Sigmoid colon (tissue), 7 donors: ENCODE measurements around the gene GABBR2. TPM values are rescaled to one million over a fixed set of nuclear protein-coding genes. Genes with fewer than 3 reads are reported as not detected.

Source experiments
- DNase-seq: peaks from one replicate; pipeline ENCODE4 v3.0.0-alpha.2; 2019
- H3K27ac ChIP-seq, 4 donors: fragments of 200-600 bp; sonication (generic); one replicate each; pipeline ENCODE4 v1.5.1; 2016 to 2019; ENCODE audit warnings: mild to moderate bottlenecking in 1 of 4
- H3K27me3 ChIP-seq, 3 donors: fragments of 200-600 bp; sonication (generic); one replicate each; pipeline ENCODE4 v1.5.1; 2019; ENCODE audit warnings: mild to moderate bottlenecking in 1 of 3
- H3K36me3 ChIP-seq, 4 donors: fragments of 200-600 bp; sonication (generic); one replicate each; pipeline ENCODE4 v1.5.1; 2016 to 2019
- H3K4me1 ChIP-seq, 4 donors: fragments of 200-600 bp; sonication (generic); one replicate each; pipeline ENCODE4 v1.5.1; 2017 to 2019
- H3K4me3 ChIP-seq, 4 donors: fragments of 200-600 bp; sonication (generic); one replicate each; pipeline ENCODE4 v1.5.1; 2017 to 2019; ENCODE audit warnings: mild to moderate bottlenecking in 2 of 4, moderate library complexity in 1 of 4
- H3K9me3 ChIP-seq, 4 donors: fragments of 200-600 bp in 3 of 4; sonication (generic) in 3 of 4; one replicate each; pipeline versions ENCODE4 v1.5.1 to v1.6.1; 2013 to 2019
- EP300 ChIP-seq, 4 donors: sonication (generic); formaldehyde crosslinking; IDR thresholded peaks; one replicate each; pipeline ENCODE4 v1.6.1; 2017; ENCODE audit warnings: antibody characterized with exemption in 4 of 4
- POLR2A ChIP-seq, 2 donors: fragments of 450-650 bp; IDR thresholded peaks; one replicate each; pipeline ENCODE4 v1.6.1; 2016; ENCODE audit warnings: antibody characterized with exemption in 2 of 2, mild to moderate bottlenecking in 2 of 2, moderate library complexity in 2 of 2
- POLR2AphosphoS5 ChIP-seq, 4 donors: sonication (generic); formaldehyde crosslinking; IDR thresholded peaks; one replicate each; pipeline ENCODE4 v1.6.1; 2017; ENCODE audit warnings: antibody characterized with exemption in 4 of 4
- WGBS, 2 donors: extraction: QIAGEN DNeasy Blood & Tissue Kit; methylation state at CpG; one replicate each; pipeline ENCODE4 v1.1.7; 2013; 5-methylcytosine and 5-hydroxymethylcytosine counted together
- intact Hi-C: fragments of 100-400 bp; cut with DNase I; formaldehyde crosslinking; loops from one replicate; pipeline ENCODE4 v1.15.1; 2023
- polyA plus RNA-seq, 3 donors: library from polyadenylated mRNA; stranded (reverse); fragments of 200-250 nt; gene quantifications; one replicate each; pipeline ENCODE4 v1.2.3, GENCODE V29; 2013
- total RNA-seq, 4 donors: library from RNA; depleted of rRNA; stranded (reverse); fragments of >200 nt; gene quantifications; one replicate each; pipeline ENCODE4 v1.1.0, GENCODE V29; 2016
- TF ChIP-seq, protein P1 (sequence below), 4 experiments: fragments of 450-650 bp in 3 of 4; fragments of 200-600 bp in 1 of 4; IDR thresholded peaks; one replicate each; pipeline ENCODE4 v1.5.1; 2016 to 2019; ENCODE audit warnings: antibody characterized with exemption in 4 of 4, mild to moderate bottlenecking in 3 of 4, moderate library complexity in 2 of 4
- donor health status: healthy with polysubstance abuse.
- donor health status: Bipolar disorder and iron deficiency.
- donor health status: healthy.

The GABBR2 gene
- total and polyA plus RNA-seq, 7 donors, result under 0.01 to 0.04 (median under 0.01) TPM; not detected in 4

- intact Hi-C loops, result no loop called here
- 61 to 83% methylated on average over 4 of the region's 4 CpGs for WGBS, 2 donors
- no peak for TF ChIP-seq POLR2A (IDR thresholded peaks at IDR 0.05)
- no peak for TF ChIP-seq POLR2AphosphoS5 (IDR thresholded peaks at IDR 0.05)
- TF ChIP-seq, protein P1, sequence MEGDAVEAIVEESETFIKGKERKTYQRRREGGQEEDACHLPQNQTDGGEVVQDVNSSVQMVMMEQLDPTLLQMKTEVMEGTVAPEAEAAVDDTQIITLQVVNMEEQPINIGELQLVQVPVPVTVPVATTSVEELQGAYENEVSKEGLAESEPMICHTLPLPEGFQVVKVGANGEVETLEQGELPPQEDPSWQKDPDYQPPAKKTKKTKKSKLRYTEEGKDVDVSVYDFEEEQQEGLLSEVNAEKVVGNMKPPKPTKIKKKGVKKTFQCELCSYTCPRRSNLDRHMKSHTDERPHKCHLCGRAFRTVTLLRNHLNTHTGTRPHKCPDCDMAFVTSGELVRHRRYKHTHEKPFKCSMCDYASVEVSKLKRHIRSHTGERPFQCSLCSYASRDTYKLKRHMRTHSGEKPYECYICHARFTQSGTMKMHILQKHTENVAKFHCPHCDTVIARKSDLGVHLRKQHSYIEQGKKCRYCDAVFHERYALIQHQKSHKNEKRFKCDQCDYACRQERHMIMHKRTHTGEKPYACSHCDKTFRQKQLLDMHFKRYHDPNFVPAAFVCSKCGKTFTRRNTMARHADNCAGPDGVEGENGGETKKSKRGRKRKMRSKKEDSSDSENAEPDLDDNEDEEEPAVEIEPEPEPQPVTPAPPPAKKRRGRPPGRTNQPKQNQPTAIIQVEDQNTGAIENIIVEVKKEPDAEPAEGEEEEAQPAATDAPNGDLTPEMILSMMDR (IDR thresholded peaks at IDR 0.05), result no peak
- no peak for TF ChIP-seq EP300 (IDR thresholded peaks at IDR 0.05)
- no peak overlapping the region for H3K4me3 ChIP-seq
- peaks cover 0 to 5% (median 0%) of the 10 kb centered on the region in 4 donors for H3K9me3 ChIP-seq
- DNase-seq, result no peak
- no peaks in the 10 kb centered on the region for H3K36me3 ChIP-seq
- H3K4me1 ChIP-seq, result no peaks in the 10 kb centered on the region
- no peaks in the 10 kb centered on the region for H3K27me3 ChIP-seq
- no peak overlapping the region for H3K27ac ChIP-seq
Measured at GRCh38 chr9:98342098-98342819, 366.5 kb downstream of the GABBR2 start.

DNA sequence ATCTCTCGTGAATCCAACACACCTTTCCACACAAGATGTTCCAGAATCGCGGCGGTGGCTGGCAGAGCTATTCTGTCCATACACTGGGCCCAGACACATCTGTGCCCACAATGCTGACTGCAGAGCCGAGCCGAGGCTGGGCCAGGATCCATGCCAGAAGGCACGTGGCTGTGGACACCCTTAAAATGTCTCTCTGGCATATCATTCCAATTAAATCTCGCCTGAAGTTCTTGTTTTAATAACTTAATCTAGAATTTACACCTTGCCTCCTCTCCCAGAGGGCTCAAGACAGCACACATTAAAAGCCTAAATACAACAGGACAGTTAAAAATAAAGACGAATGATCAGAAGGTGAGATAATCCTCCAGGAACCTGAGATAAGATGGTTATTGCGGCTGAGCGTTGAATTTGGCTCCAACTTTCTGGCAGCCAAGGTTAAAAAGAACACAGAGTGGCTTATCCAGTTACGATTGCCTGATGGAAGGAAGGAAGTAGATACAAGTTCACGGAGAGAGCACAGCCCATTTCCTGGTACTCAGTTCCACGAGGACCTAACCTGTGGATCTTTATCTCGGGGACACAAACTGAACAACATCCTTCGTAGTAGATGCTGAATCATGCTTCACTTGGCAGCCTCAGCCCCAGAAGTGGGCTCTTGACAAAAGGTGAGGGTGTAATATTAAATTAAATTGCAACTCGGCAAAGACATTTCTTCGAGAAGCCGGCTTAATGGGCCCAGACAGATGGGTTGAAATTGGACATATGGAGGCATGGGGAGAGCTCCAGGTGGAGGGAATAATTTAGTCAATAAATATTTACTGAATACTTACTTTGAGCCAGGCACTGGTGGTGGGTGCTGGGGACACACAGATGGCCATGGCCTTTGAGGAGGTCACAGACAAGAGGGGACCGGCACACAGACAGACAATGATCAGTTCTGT is 367.3 kb downstream of the GABBR2 start:
- H3K4me1 ChIP-seq, result no peaks in the 10 kb centered on the region
- 65 to 71% methylated on average over 20 of the region's 20 CpGs for WGBS, 2 donors
- no peak overlapping the region for H3K27ac ChIP-seq
- no peaks in the 10 kb centered on the region for H3K27me3 ChIP-seq
- H3K9me3 ChIP-seq, result peaks cover 0 to 7% (median 1%) of the 10 kb centered on the region in 4 donors
- H3K36me3 ChIP-seq, result no peaks in the 10 kb centered on the region
- intact Hi-C loops, result no loop called here
- H3K4me3 ChIP-seq, result no peak overlapping the region
- TF ChIP-seq POLR2AphosphoS5 (IDR thresholded peaks at IDR 0.05) (no peak), EP300 (IDR thresholded peaks at IDR 0.05) (no peak), POLR2A (IDR thresholded peaks at IDR 0.05) (no peak)
- TF ChIP-seq, protein P1 (IDR thresholded peaks at IDR 0.05), result no peak
- DNase-seq, result no peak

- Histone ChIP-seq H3K4me3 (no peak overlapping the region), H3K4me1 (no peaks in the 10 kb centered on the region), H3K36me3 (no peaks in the 10 kb centered on the region), H3K9me3 (peaks cover 0 to 7% (median 1%) of the 10 kb centered on the region in 4 donors), H3K27me3 (no peaks in the 10 kb centered on the region), H3K27ac (no peak overlapping the region)
- intact Hi-C loops, result no loop called here
- DNase-seq, result no peak
- WGBS, 2 donors, result 93% methylated on average over 6 of the region's 6 CpGs
- TF ChIP-seq, protein P1 (IDR thresholded peaks at IDR 0.05), result no peak
- no peak for TF ChIP-seq POLR2AphosphoS5 (IDR thresholded peaks at IDR 0.05)
- TF ChIP-seq POLR2A (IDR thresholded peaks at IDR 0.05), result no peak
Measured at GRCh38 chr9:98339987-98340800, 368.5 kb downstream of the GABBR2 start.

DNA sequence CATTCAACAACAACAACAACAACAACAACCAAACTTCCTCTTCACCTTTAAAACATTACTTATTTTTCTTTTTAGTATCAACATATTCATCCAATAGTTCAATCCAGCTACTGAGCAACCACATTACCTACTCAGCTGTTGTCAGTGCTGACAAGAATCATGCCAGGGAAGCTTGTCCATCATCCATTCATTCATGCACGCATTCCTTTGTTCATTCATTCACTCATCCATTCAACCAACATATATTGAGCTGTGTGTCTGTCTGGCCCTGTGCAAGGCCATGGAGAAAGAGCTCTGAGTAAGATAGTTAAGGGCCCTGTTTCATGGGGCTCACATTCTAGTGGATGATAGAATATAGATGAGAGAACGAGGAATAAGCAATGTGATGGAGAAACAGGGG is 373.1 kb downstream of the GABBR2 start:
- Histone ChIP-seq H3K9me3 (peaks cover 0 to 7% (median 1%) of the 10 kb centered on the region in 4 donors), H3K36me3 (no peaks in the 10 kb centered on the region), H3K27me3 (no peaks in the 10 kb centered on the region), H3K4me1 (no peaks in the 10 kb centered on the region), H3K4me3 (no peak overlapping the region), H3K27ac (no peak overlapping the region)
- no peak for DNase-seq
- intact Hi-C loops, result no loop called here
- WGBS, 2 donors, result 85 to 88% methylated on average over 2 of the region's 2 CpGs
- TF ChIP-seq POLR2A (IDR thresholded peaks at IDR 0.05), result no peak
- no peak for TF ChIP-seq EP300 (IDR thresholded peaks at IDR 0.05)
- TF ChIP-seq, protein P1 (IDR thresholded peaks at IDR 0.05), result no peak
- TF ChIP-seq POLR2AphosphoS5 (IDR thresholded peaks at IDR 0.05), result no peak
